Coronary artery (tissue), 2 donors: ENCODE measurements around the gene PLB1.

Experiments
- DNase-seq: peaks from one replicate; pipeline ENCODE4 v3.0.0-alpha.2; 2017; ENCODE audit warnings: low spot score
- H3K27ac ChIP-seq, 2 donors: fragments of 200-600 bp; sonication (generic); one replicate each; pipeline ENCODE4 v1.5.1; 2016 to 2019
- H3K4me3 ChIP-seq: fragments of 200-600 bp; sonication (generic); 2 replicates; pipeline ENCODE4 v1.5.1; 2016; ENCODE audit warnings: mild to moderate bottlenecking, moderate library complexity
- TF ChIP-seq, protein P1 (sequence below): fragments of 200-600 bp; sonication (generic); IDR thresholded peaks from one replicate; pipeline ENCODE4 v1.5.1; 2019; ENCODE audit warnings: antibody characterized with exemption

PLB1 gene

DNA sequence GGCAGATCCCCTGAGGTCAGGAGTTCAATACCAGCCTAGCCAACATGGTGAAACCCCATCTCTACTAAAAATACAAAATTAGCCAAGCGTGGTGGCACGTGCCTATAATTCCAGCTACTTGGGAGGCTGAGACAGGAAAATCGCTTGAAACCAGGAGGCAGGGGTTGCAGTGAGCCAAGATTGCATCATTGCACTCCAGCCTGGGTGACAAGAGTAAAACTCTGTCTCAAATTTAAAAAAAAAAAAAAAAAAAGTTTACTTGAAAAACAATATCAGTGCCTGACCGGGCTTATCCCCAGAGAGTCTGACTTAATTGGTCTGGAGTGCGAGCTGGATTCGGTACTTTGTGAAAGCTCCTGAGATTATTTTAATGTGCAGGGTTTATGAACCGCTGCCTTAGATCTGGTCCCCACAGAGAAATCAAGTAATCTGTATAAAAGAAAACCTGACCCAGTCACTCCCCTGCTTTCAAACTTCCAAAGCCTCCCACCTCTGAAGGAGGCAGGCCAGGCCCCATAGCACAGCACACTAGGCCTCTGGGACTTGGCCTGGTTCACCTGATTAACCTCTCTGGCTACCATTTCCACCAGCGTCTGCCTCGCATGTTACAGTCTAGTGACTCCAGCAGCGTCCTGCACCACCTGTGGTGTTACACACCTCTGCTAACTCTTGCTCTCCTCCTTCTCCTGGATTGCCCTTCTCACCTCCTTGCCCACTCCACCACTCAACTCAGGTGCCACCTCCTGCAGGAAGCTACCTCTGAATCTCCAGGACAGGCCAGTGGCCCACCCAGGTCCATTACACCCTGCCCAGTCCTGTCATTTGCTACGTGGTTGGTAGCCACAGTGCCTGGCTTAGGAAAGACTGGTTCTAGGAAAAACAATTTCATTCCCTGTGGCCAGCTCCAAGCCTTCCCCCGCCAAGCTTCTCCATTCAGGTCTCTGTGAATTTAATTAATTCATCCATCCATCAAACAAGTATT lies 141.5 kb downstream of the PLB1 start:
- no peak overlapping the region for H3K4me3 ChIP-seq
- TF ChIP-seq, protein P1, sequence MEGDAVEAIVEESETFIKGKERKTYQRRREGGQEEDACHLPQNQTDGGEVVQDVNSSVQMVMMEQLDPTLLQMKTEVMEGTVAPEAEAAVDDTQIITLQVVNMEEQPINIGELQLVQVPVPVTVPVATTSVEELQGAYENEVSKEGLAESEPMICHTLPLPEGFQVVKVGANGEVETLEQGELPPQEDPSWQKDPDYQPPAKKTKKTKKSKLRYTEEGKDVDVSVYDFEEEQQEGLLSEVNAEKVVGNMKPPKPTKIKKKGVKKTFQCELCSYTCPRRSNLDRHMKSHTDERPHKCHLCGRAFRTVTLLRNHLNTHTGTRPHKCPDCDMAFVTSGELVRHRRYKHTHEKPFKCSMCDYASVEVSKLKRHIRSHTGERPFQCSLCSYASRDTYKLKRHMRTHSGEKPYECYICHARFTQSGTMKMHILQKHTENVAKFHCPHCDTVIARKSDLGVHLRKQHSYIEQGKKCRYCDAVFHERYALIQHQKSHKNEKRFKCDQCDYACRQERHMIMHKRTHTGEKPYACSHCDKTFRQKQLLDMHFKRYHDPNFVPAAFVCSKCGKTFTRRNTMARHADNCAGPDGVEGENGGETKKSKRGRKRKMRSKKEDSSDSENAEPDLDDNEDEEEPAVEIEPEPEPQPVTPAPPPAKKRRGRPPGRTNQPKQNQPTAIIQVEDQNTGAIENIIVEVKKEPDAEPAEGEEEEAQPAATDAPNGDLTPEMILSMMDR, result no peak
- DNase-seq, result peak; percentile 76
- H3K27ac ChIP-seq, result peak overlapping the region; percentile 85 to 90

DNA sequence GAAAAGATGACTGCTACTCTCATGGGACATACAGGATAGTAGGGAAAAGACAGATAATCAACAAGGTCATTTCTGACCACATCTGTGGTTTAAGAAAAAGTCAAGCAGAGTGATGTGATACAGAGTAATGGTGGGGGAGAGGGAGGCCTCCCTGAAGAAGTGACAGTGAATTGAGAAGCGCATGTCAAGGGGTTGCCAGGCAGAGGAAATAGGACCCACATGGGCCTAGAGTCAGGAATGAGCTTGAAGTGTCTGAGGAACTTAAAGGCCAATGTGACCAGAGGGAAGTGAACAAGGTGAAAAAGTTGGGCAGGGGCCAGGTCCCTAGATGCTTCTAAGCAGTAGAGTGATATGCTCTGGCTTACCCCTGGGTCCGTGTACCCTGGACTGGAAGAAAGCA lies 142.2 kb downstream of the PLB1 start:
- TF ChIP-seq, protein P1, result no peak
- Histone ChIP-seq H3K4me3 (no peak overlapping the region), H3K27ac (peak overlapping the region; percentile 85 to 87)
- peak; percentile 60 for DNase-seq

DNA sequence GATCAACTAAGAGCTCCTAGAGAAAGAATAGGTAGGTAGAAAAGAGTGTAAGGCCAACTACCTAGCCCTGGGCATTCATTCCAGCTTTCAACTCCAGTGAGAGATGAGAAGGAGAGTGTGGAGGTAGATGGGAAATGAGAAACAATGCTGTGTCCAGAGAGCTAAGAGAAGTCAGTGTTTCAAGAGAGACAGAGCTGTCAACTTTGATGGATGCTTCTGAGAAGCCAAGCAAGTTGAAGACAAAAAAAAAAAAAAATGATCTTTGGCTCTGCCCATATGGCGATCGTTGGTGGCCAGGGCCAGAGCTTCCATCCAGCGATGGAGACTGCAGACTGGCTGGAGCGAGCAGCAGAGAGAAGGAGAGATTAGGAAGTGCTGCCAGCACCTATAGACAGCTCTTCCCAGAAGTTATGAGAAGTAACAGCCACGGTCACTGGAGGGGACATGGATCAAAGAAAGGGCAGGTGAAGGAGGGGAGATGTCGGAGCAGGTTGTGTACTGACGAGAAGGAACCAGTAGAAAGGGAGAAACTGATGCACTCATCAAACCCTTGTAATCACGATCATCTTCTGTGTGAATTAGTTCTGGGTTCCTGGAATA lies 143.3 kb downstream of the PLB1 start:
- TF ChIP-seq, protein P1, result no peak
- H3K27ac ChIP-seq, result peak overlapping the region; percentile 13 to 54
- DNase-seq, result peak; percentile 50
- H3K4me3 ChIP-seq, result no peak overlapping the region

DNA sequence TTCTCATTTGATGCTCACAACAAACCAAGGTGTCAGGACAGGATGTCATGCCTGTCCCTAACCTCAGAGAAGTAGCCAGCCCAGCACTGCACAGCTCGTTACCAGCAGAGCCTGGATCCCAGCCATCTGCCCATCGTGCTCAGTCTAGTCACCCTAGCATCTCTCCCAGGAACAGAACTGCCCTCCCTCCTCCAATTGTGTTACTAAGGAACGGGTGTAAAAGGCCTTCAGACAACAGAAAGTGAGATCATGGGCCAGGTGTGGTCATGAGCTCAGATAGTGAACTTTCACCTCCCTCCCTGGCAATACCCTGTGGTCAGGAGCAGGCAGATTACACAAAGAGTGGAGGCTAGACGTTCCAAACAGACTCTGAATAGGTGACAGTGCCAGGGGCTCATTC lies 144.0 kb downstream of the PLB1 start:
- Histone ChIP-seq H3K4me3 (no peak overlapping the region), H3K27ac (peak overlapping the region; percentile 22 to 54)
- DNase-seq, result peak; percentile 71
- TF ChIP-seq, protein P1, result no peak

DNA sequence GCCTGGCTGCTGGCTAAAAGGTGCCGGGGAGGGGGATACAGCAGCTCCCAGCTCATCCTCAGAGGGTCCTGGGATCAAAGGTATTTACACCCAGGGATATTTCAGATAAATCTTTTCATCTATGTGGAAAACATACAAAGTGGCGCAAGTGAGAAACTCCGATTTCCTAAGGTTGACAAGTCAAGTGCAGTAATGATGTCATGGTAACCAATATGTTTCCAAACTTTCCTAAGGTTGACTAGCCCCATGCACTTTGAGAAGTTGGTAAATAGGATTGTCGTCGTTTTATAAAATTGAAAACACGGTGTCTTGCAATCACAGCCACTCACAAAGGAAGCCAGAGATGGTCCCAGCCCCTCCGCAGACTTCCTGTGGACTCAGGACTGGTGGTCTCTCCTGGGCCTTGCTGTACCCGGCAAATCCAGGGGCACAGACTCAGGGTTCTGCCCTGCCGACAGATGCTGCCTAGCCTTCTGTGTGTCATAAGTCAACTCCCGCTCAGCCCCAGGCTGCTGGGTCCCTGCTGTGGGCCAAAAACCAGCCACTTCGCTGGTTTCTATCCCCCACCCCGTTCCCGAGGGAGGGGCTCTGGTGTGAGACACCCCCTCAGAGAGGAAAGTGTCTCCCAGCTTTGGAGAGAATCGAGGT lies 144.5 kb downstream of the PLB1 start:
- no peak for DNase-seq
- TF ChIP-seq, protein P1, result no peak
- H3K27ac ChIP-seq, result peak overlapping the region; percentile 22 to 54
- H3K4me3 ChIP-seq, result no peak overlapping the region

DNA sequence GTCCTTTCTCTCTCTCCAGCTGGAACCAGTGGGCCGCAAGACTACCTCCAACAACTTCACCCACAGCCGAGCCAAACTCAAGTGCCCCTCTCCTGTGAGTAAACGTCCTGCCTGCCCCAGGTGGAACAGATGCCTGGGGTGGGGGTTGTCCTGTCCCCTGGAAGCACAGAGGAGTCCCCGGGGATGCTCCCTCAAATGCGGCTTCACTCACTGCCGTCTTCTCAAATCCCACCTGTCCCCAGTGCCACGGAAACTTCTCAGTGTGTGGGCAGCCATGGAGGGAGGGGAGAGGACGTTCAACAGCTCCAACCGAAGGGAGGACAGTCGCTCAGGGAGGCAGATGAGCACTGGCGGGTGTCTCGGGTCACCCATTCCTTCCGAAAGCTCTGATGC lies 145.0 kb downstream of the PLB1 start:
- Histone ChIP-seq H3K4me3 (no peak overlapping the region), H3K27ac (peak overlapping the region in 1 of 2 donors; percentile 54)
- peak; percentile 72 for DNase-seq
- TF ChIP-seq, protein P1, result no peak
